ENCODE data around the gene NOP10. TPM values are rescaled to one million over a fixed set of nuclear protein-coding genes. Genes with fewer than 3 reads are reported as not detected.

Gene NOP10
- total and polyA plus RNA-seq, 2 of the 13 experiments (the other 11 are each of a cell fraction or from before 2014, with no cell fraction given) = 239 to 369 TPM

- H3K9ac ChIP-seq (ENCODE audit: insufficient read depth, low read depth, low read length) = no peak overlapping the region
- H3K27me3 ChIP-seq (ENCODE audit: control insufficient read depth in 1 of 2, insufficient read depth in 2 of 2, low read length in 2 of 2) = no peaks in the 10 kb centered on the region
- FAIRE-seq (no peak), ATAC-seq (no peak), DNase-seq (ENCODE audit: low spot score) (no peak)
- H3K4me2 ChIP-seq (ENCODE audit: low read depth, low read length) = no peak overlapping the region
- no peaks in the 10 kb centered on the region for H4K20me1 ChIP-seq (ENCODE audit: insufficient read depth, low read length)
- TF ChIP-seq UBTF (CRISPR knock-in tag; IDR thresholded peaks at IDR 0.05) (no peak), CENPX (CRISPR knock-in tag; IDR thresholded peaks at IDR 0.05) (no peak), PAF1 (CRISPR knock-in tag; IDR thresholded peaks at IDR 0.05) (no peak), ZFP1 (CRISPR knock-in tag; IDR thresholded peaks at IDR 0.05) (no peak), THAP11 (CRISPR knock-in tag; IDR thresholded peaks at IDR 0.05) (no peak), ATF6 (CRISPR knock-in tag; conservative IDR thresholded peaks at IDR 0.05) (no peak), ZNF878 (CRISPR knock-in tag; IDR thresholded peaks at IDR 0.05) (no peak), ZNF251 (CRISPR knock-in tag; IDR thresholded peaks at IDR 0.05) (no peak), ZSCAN20 (CRISPR knock-in tag; IDR thresholded peaks at IDR 0.05; ENCODE audit: borderline replicate concordance) (no peak)
- intact Hi-C loops (cut with micrococcal nuclease; ENCODE audit: unreplicated experiment) = no loop called here
- H3K9me3 ChIP-seq (ENCODE audit: low read length) = no peaks in the 10 kb centered on the region
- H3K79me2 ChIP-seq (ENCODE audit: insufficient read depth, low read length) = no peaks in the 10 kb centered on the region
- WGBS (ENCODE audit: low lambda C conversion rate) = 95% methylated on average over 4 of the region's 4 CpGs
- no TSS peak for BruUV-seq (replicated peaks)
- H3K36me3 ChIP-seq (replicated peaks in 1 of 2; ENCODE audit: control insufficient read depth in 1 of 2, insufficient read depth in 2 of 2, low read length in 2 of 2) = no peaks in the 10 kb centered on the region
- in situ Hi-C loops (cut with HindIII; ENCODE audit: extremely low pct_ligation_motif_present, low pct_unique_long_range_greater_than_20kb) = no loop called here
- H3K4me3 ChIP-seq (replicated peaks in 1 of 3; ENCODE audit: insufficient read depth in 1 of 3, low read depth in 2 of 3, low read length in 3 of 3) = no peak overlapping the region
- no peak overlapping the region for H2AFZ ChIP-seq (ENCODE audit: low read length)
- H3K27ac ChIP-seq (ENCODE audit: extremely low read length, insufficient read depth, low read length) = no peak overlapping the region
- ChIA-PET CTCF (ENCODE audit: low intra/inter-chr PET ratio, low total read pairs) (no interaction called here), POLR2A (interaction anchor here (1.2 to 3.7 kb wide), 3 partner anchors 10 to 15 kb away, joined by 4 to 17 read pairs (median 10); partner anchors contain the start of genes NOP10, NUTM1 and SLC12A6)
- no peaks in the 10 kb centered on the region for H3K4me1 ChIP-seq (ENCODE audit: insufficient read depth, low read length)
These were observed 15.0 kb downstream of the NOP10 start for GRCh38 chr15:34327906-34328305.
